CD4-positive, alpha-beta T cell treated with Interferon gamma for 1 hour (primary cell): ENCODE results near the gene HLA-C.
A peak's percentile ranks its signal among the peaks of the same experiment; 100 is the strongest.
"Not testable (repeated sequence)": the region's sequence is repeated elsewhere in the genome, so short reads cannot be mapped to it uniquely, and the experiment has no call there.

ENCODE experiments used
- DNase-seq: peaks from one replicate; pipeline ENCODE4 v3.0.0-alpha.2; 2020

HLA-C gene

DNA sequence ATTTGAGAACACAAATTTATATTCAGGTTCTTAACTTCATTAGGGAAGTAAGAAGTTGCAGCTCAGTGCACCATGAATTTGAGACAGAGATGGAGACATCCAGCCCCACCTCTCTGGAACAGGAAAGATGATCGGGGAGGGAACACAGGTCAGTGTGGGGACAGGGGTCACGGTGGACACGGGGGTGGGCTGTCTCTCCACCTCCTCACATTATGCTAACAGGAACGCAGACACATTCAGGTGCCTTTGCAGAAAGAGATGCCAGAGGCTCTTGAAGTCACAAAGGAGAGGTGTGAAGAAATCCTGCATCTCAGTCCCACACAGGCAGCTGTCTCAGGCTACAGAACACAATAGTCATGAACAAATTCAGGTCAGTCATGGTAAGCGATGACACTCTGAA lies 3.1 kb downstream of the HLA-C start:
- DNase-seq: no peak

DNA sequence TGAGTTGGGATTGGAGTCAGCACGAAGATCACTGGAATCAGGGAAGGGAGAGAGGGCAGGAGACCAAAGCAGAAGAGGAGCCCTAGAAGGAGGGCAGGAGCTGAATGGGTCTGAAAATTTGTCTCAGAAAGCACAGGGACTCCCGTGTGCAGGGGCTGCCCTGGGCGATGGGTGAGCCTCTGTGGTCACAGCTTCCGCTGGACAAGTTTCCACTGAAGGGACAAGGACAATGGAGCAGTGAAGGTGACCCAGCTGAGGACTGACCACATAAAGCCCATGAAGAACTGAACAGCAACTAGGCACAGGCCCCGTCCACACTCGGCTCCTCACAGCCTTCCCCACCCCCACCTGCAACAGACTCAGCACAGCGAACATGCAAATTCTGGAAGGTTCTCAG lies 3.5 kb downstream of the HLA-C start:
- no peak for DNase-seq

DNA sequence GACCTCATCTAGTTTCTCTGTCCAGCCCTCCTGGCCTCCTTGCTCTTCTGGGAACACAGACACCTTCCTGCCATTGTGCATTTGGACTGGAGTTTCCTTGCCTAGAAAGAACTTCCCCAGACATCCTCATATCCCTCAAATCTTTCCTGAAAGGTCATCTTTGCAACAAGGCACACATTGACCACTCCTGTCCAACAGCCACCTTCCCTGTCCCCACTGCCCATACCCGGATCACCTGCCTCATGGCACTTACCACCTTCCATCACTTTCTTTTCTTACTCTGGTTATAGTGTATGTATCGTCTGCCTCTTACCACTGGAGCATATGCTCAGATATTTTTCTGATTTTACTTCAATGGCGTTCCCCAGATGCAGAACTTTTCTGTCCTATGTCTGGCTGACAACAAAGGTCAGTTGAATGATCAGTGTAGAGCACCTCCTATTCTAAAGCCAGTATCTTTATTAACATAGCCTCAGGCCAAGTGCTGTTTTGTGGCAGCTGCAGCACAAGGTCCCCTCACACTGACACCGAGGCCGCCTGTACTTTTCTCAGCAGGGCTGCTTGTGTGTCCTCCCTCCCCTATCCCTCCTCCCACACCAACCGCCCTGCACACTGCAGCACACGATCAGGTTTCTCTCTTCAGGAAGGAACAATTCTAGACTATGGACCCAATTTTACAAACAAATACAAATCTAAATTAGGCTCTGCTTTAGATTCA lies 4.1 kb downstream of the HLA-C start:
- peak; percentile 39 for DNase-seq

DNA sequence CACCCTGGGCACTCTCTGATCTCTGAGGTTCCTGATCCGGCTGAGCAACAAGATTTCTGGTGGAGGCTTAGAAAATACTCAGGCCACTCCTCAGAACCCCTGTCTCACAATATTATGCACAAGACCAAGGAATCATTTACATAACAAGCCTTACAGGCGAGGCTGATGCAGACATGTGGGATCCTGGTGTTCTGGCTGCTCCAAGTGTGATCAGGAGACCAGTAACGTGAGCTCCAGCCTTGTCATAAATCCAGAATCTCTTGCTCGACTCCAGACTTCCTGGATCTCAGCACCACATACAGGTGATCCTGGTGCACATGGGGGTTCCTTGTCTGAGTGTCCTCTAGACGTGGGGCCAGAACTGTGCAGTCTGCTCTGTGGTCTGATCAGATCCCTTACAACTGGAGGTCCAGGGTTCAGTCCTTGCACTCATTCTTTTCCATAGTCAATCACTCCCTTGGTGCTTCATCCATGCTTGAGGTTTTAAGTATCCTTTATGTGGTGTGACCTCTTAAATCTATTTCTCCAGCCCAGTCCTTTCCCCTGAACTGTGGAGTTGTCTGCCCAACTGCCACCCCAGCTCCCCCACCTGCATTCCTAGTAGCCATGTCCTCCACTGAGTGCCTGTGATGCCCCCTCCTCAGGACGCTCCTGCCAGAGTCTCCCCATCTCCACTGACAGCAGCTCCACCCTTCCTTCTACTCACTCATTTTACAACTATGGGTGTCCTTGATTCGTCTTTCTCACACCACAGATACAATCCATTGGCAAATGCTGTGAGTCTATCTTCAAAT lies 5.1 kb downstream of the HLA-C start:
- DNase-seq: no peak

DNA sequence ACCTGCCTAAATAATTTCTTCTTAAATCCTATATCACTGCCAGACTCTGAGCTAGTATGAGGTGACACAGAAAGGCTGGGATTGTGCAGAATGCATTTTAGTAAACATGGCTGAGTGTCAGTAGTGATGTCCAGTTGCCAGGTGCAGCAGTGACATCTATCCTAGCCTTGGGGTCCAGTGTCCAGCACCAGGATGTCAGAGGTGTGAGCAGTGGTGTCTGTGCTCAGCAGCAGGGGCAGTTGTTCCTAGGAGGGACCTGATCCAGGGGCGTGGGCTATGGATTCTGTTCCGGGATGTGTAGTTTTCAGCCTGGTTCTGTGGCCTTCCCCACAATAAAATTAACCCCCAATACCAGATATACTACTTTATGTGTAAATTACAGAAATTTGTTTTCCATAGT lies 6.0 kb downstream of the HLA-C start:
- no peak for DNase-seq

DNA sequence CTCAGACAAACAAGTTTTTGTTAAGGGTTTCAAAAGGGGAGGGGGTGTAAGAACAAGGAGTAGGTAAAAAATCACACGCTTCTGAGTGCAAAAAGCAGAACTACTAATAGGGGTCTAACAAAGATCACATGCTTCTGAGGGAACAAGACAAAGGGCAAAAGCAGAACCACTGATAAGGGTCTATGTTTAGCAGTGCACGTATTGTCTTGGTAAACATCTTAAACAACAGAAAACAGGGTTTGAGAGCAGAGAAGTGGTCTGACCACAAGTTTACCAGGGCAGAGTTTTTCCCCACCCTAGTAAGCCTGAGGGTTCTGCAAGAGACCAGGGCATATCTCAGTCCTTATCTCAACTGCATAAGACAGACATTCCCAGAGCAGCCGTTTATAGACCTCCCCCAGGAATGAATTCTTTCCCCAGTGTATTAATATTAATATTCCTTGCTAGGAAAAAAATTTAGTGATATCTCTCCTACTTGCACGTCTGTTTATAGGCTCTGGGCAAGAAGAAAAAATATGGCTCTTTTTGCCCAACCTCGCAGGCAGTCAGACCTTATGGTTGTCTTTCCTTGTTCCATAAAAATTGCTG lies 8.5 kb downstream of the HLA-C start:
- not testable (repeated sequence) for DNase-seq

DNA sequence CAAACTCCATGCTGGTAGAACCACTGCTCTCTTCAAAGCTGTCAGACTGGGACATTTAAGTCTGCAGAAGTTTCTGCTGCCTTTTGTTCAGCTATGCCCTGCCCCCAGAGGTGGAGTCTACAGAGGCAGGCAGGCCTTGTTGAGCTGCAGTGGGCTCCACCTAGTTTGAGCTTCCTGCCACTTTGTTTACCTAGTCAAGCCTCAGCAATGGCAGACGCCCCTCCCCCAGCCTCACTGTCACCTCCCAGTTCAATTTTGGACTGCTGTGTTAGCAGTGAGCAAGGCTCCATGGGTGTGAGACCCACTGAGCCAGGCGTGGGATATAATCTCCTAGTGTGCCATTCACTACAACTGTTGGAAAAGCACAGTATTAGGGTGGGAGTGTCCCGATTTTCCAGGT lies 11.9 kb downstream of the HLA-C start:
- DNase-seq: peak; percentile 14

DNA sequence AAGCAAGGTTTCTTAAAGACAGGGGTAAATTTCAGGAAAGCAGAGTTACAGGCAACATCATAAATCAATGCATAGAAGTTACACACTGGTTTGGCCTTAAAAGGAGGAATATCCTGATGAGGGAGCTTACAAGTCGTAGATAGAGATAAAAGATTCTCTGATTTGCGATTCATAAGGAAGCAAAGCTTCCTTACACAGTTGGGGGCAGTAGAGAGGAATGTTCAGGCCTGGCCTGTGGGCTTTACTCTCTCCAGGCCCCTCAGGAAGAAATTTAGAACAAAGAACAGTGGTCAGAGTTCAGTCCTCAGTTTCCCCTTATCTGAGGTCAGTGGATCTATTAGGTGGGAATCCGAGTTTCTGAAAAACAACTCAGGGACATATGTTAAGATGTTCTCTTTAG lies 19.3 kb downstream of the HLA-C start:
- DNase-seq: no peak

DNA sequence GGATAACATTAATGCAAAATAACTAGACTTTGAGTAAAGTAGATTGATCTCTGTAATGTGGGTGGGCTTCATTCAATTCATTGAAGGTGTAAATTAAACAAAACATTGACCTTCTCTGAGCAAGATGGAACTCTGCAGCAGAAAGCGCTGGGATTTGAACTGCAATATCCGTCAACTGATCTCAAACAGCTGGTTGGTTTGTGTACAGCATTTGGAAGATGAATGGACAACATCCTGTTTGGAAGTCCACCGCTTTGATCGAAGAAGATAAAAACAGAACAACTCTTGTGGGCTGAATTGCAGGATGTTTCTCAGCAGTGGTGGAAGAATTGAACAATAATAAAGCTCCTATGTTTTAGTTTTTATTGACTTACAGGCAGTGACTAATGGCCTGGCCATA lies 20.6 kb downstream of the HLA-C start:
- no peak for DNase-seq

DNA sequence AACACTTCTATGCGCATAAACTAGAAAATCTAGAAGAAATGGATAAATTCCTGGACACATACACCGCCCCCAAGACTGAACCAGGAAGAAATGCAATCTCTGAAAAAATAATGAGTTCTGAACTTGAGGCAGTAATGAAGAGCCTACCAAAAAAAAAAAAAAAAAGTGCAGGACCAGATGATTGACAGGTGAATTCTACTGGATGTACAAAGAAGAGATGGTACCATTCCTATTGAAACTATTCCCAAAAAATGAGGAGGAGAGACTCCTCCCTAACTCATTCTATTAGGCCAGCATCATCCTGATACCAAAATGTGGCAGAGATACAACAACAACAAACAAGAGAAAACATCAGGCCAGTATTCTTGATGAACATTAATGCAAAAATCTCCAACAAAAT lies 22.7 kb downstream of the HLA-C start:
- no peak for DNase-seq

DNA sequence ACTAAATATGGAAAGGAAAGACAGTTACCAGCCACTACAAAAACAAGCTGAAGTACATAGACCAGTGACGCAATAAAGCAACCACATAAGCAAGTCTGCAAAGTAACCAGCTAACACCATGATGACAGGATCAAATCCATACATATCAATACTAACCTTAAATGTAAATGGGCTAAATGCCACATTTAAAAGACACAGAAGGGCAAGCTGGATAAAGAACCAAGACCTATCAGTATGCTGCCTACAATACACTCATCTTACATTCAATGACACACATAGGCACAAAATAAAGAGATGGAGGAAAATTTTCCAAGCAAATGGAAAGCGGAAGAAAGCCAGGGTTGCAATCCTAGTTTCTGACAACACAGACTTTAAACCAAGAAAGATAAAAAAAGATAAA lies 24.1 kb downstream of the HLA-C start:
- no peak for DNase-seq

DNA sequence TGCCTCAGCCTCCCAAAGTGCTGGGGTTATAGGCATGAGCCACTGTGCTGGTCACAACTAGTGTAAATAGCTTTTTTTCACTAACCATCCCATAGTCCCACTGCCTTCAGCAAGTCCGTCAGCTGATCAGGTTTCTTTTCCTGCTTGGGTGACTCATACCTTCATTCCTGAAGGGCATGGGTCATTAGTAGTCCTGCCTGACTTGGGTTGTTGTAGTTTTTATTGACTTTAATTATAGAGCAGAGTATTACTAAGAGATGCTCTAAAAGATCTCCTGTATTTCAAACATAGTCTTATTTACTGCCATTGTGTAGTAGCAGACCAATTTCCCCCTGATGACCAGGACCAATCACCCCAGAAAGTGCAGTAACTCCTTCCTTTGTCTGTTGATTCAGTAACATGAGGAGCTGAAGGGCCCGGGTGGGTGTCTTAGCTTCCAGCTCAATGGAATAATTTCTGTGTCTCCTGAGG lies 25.8 kb downstream of the HLA-C start:
- no peak for DNase-seq

DNA sequence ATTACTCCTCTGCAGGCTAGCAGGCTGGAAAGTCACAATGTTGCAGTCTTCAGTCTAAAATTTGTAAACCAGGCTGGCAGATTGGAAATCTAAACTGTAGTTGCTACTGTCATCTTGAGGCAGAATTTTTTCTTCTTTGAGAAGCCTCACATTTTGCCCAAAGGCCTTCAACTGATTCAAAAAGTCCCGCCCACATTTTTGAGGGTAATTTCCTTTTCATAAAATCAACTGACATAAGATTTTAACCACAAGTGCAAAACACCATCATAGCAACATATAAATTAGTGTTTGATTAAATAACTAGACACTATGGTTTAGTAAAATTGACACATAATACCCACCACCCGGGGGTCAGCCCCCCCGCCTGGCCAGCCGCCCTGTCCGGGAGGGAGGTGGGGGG lies 28.4 kb downstream of the HLA-C start:
- DNase-seq: no peak

DNA sequence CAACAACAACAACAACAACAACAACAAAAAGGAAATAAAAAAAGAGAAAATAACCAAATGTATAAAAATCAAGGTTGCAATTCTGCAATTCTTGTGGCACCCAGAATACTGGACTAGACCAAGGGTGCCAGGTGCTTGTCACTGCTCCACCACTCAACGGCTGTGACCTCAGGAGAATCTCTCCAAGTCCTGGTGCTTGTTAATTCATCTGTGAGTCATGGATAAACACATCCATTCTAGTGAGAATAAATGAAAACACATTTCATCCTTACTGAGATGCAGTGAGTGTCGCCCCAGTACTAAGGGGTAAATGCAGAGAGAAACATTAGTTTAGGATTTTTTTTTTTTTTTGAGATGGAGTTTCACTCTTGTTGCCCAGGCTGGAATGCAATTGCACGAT lies 32.0 kb downstream of the HLA-C start:
- no peak for DNase-seq

DNA sequence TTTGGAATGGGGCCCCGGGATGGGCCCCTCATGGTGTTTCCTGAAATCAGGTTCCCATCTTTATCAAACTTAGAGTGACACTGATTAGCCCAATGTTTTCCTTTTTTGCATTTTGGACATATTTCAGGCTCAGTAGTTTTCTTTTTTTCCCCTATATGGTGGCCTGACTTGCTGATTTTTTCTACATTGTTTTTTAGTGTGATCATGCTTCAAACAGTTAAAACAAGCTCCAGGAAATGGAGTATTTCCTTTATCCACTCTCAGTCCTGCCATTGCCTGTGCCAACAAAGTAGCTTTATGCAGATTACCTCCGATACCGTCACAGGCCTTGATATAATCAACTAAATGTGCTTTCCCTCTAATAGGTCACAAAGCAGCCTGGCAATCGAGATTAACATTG lies 37.8 kb downstream of the HLA-C start:
- not testable (repeated sequence) for DNase-seq

DNA sequence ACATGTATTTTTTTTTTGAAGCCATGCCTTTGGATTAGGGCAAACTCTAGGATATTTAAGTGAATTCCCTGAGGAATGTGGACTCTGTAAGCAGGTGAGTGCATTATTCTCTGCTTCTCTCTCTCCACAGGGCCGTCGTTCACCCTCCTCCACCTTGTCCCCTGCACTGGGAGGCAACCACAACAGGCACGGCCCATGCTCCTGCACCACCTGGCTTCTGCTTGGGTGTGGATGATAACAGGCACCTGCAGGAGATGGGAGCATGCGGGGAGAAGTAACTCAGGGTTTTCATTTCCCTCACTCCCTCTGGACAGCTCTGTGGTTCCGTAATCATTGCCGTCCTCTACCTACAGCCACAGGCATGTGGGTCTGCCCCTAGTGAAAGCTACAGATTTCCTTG lies 43.4 kb downstream of the HLA-C start:
- DNase-seq: no peak

DNA sequence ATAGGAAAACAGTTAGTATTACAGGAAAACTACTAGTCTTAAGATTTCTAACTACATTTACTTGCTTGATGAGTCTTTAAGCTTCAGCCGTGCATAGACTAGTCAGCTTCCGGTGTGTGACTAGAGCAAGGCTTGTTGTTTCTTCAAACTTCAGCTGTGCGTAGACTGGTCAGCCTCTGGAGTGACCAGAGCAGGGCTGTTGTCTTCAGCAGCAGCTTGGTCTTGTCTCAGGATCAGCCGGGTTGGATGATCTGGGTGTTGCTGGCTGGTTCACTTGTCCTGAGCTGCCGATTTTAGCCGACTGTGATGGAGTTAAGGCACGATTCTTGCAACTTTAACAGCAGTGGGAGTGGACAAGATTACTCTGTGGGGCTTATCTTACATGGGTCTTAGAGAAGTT lies 44.7 kb downstream of the HLA-C start:
- DNase-seq: no peak

DNA sequence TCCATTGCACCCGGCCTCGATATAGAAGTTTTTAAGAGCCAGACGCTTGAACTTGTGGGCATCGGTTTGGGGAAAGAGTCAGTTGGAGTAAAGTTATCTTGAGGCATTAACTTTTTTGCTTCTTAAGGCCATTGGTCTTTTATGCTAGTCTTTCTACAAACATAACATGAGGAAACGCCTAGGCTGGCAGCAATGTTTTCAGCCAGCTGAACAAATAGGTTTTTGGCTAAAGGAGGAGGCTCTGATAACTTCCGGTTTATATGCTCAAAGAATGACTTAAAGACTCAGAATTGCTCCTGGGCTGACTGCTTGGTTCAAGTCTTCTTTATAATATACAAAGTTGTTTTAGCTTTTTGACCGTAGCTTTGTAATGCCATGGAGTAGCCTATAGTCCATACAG lies 46.2 kb downstream of the HLA-C start:
- DNase-seq: no peak

DNA sequence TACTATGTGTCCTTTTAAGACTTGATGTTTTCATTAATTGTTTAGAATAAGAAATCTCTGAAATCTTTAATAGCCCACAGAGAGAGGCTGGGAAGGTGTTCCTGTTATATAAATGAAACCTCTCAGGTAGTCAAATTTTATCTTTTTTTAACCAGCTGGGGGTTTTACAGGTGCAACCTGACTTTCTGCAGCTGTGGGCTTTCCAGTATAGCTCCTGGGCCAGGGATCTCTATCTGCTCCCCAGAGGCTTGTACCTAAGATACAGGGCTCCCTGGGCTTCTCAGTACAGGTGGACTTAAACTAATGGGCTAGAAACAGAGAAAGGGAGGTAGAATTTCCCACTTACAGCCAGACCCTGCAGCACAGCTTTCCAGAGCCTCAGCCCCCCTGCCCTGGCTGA lies 49.4 kb downstream of the HLA-C start:
- no peak for DNase-seq
